ENCODE data around the gene SCN8A.

SCN8A gene

GRCh38 chr12:51675071-51675803 lies 84.2 kb downstream of the SCN8A start:
- DNase-seq = no peak

GRCh38 chr12:51676875-51677274 lies 85.8 kb downstream of the SCN8A start:
- DNase-seq = no peak

DNA sequence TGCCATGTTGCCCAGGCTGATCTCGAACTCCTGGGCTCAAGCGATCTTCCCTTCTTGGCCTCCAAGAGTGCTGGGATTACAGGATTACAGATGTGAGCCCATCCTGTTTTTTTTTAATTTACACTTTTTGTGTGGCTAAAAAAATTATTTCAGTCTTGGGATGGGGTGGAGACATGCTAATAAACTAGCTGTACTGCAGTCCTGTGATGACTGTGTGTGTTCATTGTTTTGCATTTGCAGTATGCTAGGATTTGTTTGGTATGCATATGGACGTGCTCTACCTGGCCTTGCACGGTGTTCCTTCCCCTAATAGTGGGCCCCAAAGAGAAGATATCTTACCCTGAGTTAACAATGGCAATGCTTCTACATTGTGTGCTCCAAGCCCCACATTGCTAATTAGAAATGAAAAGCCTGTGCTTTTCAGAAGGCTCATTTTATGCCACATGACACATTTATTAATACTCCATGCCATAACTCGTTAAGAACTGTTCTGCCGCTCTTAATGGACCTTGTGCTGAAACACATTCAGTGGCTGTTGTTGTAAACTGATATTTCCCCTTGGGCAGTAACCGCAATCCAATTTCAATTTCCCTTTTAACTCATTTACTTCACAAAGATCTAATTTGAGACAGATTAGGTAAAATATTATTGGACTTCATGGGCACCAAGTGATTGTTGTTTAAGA lies 86.4 kb downstream of the SCN8A start:
- DNase-seq = no peak

- DNase-seq = peak; percentile 51
These were observed 87.2 kb downstream of the SCN8A start for GRCh38 chr12:51678086-51678724.

GRCh38 chr12:51682981-51683380 lies 91.9 kb downstream of the SCN8A start:
- DNase-seq = no peak

GRCh38 chr12:51683763-51684357 lies 92.8 kb downstream of the SCN8A start:
- DNase-seq = no peak

GRCh38 chr12:51686727-51687126 lies 95.7 kb downstream of the SCN8A start:
- DNase-seq = no peak

DNA sequence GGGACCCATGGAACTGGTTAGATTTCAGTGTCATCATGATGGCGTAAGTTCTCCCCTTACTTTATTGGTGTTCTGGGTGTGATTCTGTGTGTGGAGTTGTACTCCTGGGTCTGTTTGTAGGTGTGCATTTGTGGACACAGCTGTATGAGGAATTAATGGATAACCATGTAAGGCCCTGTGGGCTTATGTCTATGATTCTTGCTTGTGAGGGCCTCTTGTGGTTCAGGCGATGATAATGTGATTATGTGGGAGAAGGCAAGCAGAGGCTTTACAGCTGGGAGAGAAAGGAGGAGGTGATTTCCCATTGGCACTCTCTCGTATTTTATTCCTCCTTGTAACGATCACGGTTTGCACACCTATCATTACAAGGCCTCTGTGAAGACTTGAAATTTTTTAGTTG lies 96.1 kb downstream of the SCN8A start:
- DNase-seq = no peak

- no peak for DNase-seq
These were observed 96.6 kb downstream of the SCN8A start for GRCh38 chr12:51687614-51688013.

- DNase-seq = no peak
These were observed 99.0 kb downstream of the SCN8A start for GRCh38 chr12:51689983-51690382.

DNA sequence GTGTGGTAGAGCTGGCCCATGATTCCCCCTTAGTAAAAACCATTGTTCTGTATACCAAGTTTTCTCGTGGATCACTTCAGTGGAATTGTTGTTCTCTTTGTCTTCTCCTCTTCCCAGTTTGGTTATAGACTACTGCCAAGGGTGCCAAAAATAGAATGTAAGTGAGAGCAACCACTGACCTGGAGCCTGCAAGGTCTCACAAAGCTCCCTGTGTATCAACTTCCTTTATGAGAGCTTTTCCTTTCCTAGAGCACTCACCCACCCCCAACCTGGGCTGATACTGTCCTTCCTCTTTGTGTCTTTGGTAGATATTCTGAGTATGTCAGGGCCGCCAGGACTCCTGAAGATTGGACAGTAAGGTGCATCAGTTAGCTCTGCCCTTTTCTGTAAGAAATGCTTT lies 101.0 kb downstream of the SCN8A start:
- no peak for DNase-seq

DNA sequence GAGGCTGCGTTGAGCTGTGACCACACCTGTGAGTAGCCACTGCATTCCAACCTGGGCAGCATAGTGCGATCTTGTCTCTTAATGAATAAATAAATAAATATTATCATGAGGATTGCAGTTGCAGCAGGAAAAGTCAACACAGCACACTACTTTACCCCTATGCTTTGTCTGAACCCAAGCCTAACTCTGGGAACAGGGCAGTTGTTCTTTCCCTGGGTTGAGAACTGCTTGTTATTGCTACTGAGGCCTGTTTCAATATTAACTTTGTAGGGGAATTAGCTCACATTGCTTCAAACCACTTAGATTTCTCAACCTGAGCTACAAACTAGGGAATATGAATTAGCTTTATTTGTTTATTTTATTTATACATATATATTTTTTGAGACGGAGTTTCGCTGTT lies 102.5 kb downstream of the SCN8A start:
- no peak for DNase-seq

DNA sequence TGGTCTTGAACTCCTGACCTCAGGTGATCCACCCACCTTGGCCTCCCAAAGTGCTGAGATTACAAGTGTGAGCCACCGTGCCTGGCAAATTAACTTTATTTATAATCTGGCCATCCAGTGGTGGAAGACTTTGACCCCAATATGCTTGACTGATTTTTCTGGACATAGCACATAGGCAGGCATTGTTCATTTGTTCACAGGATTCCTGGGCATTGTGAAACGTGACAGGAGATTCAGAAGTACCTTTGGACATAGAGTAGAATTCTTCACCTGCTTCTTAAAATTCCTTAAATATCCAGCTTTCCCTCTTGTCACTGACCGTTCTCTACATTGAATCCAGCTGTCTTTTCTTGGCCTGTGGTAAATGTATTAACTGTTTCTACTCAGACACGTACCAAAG lies 103.1 kb downstream of the SCN8A start:
- DNase-seq = no peak

GRCh38 chr12:51695241-51696010 lies 104.4 kb downstream of the SCN8A start:
- no peak for DNase-seq

GRCh38 chr12:51699219-51699618 lies 108.2 kb downstream of the SCN8A start:
- DNase-seq = no peak

DNA sequence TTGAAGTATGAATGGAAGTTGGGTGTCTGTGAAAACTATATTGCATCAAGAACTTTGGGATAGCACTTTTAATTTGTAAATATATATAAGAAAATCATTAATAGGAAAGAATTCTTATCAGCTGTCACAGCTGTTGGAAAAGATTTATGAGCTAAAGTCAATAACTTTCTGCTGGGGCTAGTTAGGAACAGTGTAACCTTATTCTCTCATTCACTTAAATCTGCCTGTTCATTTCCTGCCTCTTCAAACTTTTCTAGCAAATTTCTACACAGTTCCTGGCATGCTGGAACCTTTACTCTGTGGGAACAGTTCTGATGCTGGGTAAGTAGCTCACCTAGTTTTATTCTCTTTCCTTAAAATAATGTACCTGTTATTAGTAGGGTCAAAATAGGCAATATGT lies 109.9 kb downstream of the SCN8A start:
- no peak for DNase-seq

DNA sequence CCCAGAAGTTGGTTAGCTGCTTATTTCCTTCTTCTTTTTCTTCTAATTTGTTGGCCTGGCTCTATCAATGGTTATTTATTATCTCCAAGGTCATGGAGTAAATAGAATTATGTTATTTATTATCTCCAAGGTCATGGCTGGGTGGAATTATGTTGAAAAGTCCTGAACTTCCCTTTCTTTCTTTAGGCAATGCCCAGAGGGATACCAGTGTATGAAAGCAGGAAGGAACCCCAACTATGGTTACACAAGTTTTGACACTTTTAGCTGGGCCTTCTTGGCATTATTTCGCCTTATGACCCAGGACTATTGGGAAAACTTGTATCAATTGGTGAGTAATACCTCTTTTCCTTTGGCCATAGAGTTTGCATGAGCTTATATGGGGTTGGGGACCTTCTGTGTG lies 111.6 kb downstream of the SCN8A start:
- no peak for DNase-seq

GRCh38 chr12:51705450-51705849 lies 114.4 kb downstream of the SCN8A start:
- no peak for DNase-seq

DNA sequence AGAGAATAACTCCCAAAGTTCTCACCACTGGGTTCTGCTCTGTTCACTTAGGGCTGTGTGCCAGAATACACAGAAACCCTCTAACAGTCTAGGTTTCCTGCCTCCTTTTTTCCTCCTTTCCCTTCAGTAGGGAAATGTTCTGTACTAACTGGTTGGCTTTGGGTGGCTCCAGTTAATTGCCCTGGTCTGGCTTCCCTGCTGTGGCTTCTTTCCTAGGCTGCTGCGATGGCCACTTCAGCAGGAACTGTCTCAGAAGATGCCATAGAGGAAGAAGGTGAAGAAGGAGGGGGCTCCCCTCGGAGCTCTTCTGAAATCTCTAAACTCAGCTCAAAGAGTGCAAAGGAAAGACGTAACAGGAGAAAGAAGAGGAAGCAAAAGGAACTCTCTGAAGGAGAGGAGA lies 115.2 kb downstream of the SCN8A start:
- no peak for DNase-seq

DNA sequence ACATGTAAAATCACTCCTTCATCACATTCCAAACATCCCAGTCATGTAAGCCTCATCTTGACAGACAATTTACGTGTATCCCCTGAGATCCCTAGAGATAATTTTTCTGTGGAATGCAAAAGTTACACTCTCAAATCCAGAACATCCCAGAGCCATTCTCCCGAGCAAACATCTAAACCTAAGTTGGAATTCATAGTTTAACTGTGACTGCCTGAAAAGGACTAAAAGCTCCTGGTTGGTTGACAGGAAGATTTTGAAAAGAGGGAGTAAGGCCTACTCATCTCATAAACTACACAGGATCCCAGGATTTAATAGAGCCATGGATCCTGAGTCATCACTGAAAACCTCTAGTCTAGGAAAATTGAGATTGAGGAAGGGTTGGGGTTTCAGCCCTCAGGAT lies 123.6 kb downstream of the SCN8A start:
- DNase-seq = no peak

DNA sequence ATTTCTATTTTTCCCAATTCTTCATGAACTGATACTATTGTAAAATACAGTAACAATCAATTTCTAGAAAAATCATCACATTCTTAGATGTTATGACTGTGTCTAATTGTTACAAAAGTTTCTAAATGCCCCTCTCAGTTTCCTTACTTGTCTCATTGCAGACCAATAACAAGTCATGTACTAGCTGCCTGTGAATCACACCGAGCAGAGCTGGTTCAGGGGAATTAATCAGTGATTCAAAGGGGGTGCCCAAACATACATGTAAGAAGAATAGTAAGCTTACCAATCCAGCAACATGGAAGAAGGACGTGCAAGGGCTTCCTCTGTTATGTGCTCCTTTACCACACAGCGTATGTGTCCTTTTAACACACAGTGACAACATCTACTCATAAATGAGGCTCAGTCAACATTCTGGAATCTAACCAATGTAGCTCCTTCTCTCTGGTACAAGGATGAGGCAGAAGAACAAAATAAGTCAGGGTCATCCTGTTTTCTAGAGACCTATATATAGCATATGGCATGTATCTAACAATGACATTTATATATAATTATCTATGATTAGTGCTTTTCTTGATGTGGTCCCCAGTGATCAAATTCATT lies 126.4 kb downstream of the SCN8A start:
- DNase-seq = no peak

GRCh38 chr12:51721282-51721940 lies 130.4 kb downstream of the SCN8A start:
- no peak for DNase-seq
